Measurements from ENCODE around the gene GDPD5.

GDPD5 gene

DNA sequence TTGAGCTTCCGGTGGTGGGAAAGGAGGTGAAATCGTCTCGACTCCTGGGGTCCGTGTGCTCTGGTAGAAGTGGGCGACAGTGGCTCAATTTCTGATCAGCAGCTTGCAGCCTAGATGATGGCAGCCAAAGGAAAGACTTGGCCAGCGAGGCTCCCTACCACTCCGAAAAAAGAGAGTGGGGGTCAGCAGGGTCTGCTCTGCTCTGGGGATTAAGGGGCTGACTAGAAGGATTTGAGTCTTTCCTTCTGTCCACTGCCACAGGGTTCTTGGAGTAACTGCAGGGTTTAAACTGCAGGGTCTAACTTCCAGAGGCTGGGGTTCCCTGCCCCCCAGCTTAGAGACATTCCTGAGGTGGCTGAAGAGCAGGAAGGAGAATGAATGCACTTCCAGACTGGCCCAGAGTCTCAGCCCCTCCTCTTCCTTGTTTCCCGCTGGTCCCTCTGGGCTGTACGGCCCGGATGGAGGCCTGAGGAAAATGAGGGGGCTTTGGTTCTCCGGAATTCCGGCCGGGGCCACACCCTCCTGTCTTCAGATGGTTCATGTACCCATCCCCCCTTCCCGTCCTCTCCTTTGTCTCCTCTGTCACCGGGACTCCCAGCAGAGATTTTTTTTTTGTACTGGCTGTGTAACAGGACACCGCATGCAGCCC lies 37.2 kb upstream of the GDPD5 start:
- TF ChIP-seq, protein P1, sequence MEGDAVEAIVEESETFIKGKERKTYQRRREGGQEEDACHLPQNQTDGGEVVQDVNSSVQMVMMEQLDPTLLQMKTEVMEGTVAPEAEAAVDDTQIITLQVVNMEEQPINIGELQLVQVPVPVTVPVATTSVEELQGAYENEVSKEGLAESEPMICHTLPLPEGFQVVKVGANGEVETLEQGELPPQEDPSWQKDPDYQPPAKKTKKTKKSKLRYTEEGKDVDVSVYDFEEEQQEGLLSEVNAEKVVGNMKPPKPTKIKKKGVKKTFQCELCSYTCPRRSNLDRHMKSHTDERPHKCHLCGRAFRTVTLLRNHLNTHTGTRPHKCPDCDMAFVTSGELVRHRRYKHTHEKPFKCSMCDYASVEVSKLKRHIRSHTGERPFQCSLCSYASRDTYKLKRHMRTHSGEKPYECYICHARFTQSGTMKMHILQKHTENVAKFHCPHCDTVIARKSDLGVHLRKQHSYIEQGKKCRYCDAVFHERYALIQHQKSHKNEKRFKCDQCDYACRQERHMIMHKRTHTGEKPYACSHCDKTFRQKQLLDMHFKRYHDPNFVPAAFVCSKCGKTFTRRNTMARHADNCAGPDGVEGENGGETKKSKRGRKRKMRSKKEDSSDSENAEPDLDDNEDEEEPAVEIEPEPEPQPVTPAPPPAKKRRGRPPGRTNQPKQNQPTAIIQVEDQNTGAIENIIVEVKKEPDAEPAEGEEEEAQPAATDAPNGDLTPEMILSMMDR (IDR thresholded peaks at IDR 0.05; ENCODE audit: borderline replicate concordance, insufficient read depth, low read depth, low read length): no peak
- peak overlapping the region; percentile 54 for H3K4me3 ChIP-seq (ENCODE audit: low read depth, low read length)

DNA sequence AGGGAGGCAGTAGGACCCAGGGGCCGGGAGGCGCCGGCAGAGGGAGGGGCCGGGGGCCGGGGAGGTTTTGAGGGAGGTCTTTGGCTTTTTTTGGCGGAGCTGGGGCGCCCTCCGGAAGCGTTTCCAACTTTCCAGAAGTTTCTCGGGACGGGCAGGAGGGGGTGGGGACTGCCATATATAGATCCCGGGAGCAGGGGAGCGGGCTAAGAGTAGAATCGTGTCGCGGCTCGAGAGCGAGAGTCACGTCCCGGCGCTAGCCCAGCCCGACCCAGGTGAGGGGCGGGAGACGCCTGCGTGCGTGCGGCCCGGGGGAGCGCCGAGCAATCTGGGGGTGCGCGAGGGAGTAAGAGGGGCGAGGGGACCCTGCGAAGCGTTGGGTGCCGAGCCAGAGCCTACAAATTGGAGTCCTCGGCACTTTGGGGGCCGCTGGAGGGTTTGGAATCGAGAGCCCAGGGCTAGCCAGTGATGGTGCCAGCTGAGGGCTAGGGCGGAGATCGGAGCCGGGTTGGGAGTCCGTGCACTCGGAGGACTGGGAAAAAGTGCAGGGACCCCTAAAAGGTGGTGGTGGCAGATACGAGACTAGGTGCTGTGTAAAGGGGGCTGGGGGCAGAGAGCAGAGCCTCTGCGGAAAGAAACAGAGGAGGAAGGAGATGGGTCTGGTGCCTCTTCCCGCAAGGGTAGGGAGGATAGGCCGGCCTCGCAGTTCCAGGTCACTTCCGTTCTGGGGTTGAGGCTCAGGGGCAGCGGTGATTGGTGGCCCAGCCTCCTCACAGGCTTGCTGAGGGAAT lies 36.5 kb upstream of the GDPD5 start, which contains the start of gene SERPINH1:
SERPINH1 (plus strand) TSS at position 206 of the 788 bp plus-strand sequence. CDS start 4,097 bp downstream, outside the sequence.
- peak within 1 kb of the TSS; percentile 54 for H3K4me3 ChIP-seq (ENCODE audit: low read depth, low read length)
- TF ChIP-seq, protein P1 (IDR thresholded peaks at IDR 0.05; ENCODE audit: borderline replicate concordance, insufficient read depth, low read depth, low read length): no peak

GRCh38 chr11:75561426-75562047 lies 35.8 kb upstream of the GDPD5 start:
- TF ChIP-seq, protein P1 (IDR thresholded peaks at IDR 0.05; ENCODE audit: borderline replicate concordance, insufficient read depth, low read depth, low read length): no peak
- peak overlapping the region; percentile 54 for H3K4me3 ChIP-seq (ENCODE audit: low read depth, low read length)

GRCh38 chr11:75560644-75561043 lies 34.9 kb upstream of the GDPD5 start:
- TF ChIP-seq, protein P1 (IDR thresholded peaks at IDR 0.05; ENCODE audit: borderline replicate concordance, insufficient read depth, low read depth, low read length): no peak
- H3K4me3 ChIP-seq (ENCODE audit: low read depth, low read length): no peak overlapping the region

DNA sequence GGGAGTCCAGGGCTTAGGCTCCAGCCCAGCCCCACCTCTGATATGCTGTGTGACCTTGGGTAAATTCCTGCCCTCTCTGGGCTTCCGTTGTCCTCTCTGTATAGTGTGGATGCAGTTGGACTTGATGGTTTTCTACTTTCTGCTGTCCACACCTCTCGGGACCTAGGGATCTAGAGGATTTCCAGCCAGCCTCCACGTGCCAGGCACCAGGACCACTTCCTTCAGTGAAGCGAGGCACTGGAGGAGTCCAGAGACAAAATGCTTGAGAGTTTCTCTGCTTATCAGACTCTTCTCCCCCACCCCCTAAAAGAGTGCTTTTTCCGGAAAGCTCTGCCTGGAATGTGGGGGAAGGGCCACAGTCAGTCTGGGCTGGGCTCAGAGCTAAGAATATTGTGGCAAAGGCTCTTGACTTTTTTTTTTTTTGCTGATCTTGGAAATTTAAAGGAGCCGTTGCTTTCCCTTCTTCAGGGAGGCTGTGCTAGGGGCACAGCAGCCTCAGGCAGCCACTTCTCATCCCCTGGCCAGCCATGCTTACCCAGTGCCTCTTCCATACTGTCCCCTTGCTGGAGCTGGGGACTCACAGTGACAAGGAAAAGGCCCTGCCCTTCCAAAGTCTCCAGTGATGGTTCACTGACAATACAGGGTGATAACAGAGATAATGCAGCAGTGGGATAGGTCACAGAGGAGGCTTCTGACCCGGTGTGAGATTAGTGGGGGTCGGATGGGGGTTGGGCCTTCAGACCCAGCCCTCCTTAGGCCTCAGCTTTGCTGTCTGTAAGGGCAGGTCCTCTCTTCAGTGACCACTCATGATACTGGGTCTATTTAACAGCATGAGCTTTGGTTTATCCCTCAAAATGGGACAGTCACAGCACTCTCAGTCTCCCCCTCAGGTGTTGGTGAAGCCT lies 33.5 kb upstream of the GDPD5 start:
- no peak overlapping the region for H3K4me3 ChIP-seq (ENCODE audit: low read depth, low read length)
- TF ChIP-seq, protein P1 (IDR thresholded peaks at IDR 0.05; ENCODE audit: borderline replicate concordance, insufficient read depth, low read depth, low read length): no peak

GRCh38 chr11:75557666-75558494 lies 32.1 kb upstream of the GDPD5 start:
- H3K4me3 ChIP-seq (ENCODE audit: low read depth, low read length): no peak overlapping the region
- TF ChIP-seq, protein P1 (IDR thresholded peaks at IDR 0.05; ENCODE audit: borderline replicate concordance, insufficient read depth, low read depth, low read length): no peak

All from GM12875 (cell line).